K562 (cell line): ENCODE measurements around the gene TYW3. TPM values are rescaled to one million over a fixed set of nuclear protein-coding genes. Genes with fewer than 3 reads are reported as not detected.

Source experiments
- CXXC5 ChIP-seq: fragments of 250-450 bp; sonication (Bioruptor Pico); IDR thresholded peaks from 2 replicates; pipeline ENCODE4 v1.8.0; 2022; ENCODE audit warnings: inconsistent platforms, mild to moderate bottlenecking, moderate library complexity
- MTA2 ChIP-seq: fragments of 450-650 bp; IDR thresholded peaks from 2 replicates; pipeline ENCODE4 v1.6.1; 2016; ENCODE audit warnings: low read depth
- SP2 ChIP-seq: IDR thresholded peaks from 2 replicates; pipeline ENCODE4 v1.6.1; 2011; ENCODE audit warnings: mild to moderate bottlenecking, low read depth, low read length, moderate library complexity; ENCODE audit not compliant: poor library complexity, severe bottlenecking; ENCODE audit errors: extremely low read depth
- SPI1 ChIP-seq: IDR thresholded peaks from 2 replicates; pipeline ENCODE4 v1.6.1; 2011; ENCODE audit warnings: low read depth, low read length, control low read depth, borderline replicate concordance
- TCF3 ChIP-seq: sonication (generic); formaldehyde crosslinking; IDR thresholded peaks from 2 replicates; pipeline ENCODE4 v1.4.0; 2020; ENCODE audit warnings: mild to moderate bottlenecking, missing genetic modification reagents
- THRAP3 ChIP-seq: fragments of 450-650 bp; IDR thresholded peaks from 2 replicates; pipeline ENCODE4 v1.6.1; 2016; ENCODE audit warnings: mild to moderate bottlenecking, inconsistent platforms, borderline replicate concordance
- YY1 ChIP-seq, 3 experiments: IDR thresholded peaks; 2 replicates each; pipeline ENCODE4 v1.6.1; 2011; ENCODE audit warnings: low read length in 2 of 3, mild to moderate bottlenecking in 2 of 3, moderate library complexity in 2 of 3, borderline replicate concordance in 1 of 3, control low read depth in 1 of 3, low read depth in 1 of 3; ENCODE audit not compliant: insufficient read depth in 3 of 3, insufficient replicate concordance in 2 of 3, control insufficient read depth in 1 of 3, insufficient read length in 1 of 3; ENCODE audit errors: extremely low read depth in 1 of 3
- ZC3H8 ChIP-seq: fragments of 450-650 bp; IDR thresholded peaks from 2 replicates; pipeline ENCODE4 v1.6.1; 2017
- ZMIZ1 ChIP-seq, 2 experiments: fragments of 150-350 bp in 1 of 2; IDR thresholded peaks; 2 replicates each; pipeline ENCODE4 v1.6.1; 2012 to 2016; ENCODE audit warnings: low read depth in 2 of 2, low read length in 2 of 2, mild to moderate bottlenecking in 1 of 2, moderate library complexity in 1 of 2
- polyA plus RNA-seq, 8 experiments: library from polyadenylated mRNA; depleted of rRNA in 4 of 8; stranded (reverse) in 5 of 8; unstranded in 3 of 8; fragments of >200 nt; fragmentation: Nextera tagmentation in 2 of 8; fragmentation: Illumina TruSeq in 1 of 8; extraction: Ambion mirVana in 2 of 8; extraction: Trizol in 1 of 8; gene quantifications; 2 replicates each; pipeline versions ENCODE4 v1.2.1 to v1.2.3, GENCODE V29; 2011 to 2014; ENCODE audit warnings: inconsistent platforms in 1 of 8, missing spikeins in 1 of 8
- total RNA-seq, 7 experiments: library from RNA; depleted of rRNA in 6 of 7; stranded (reverse); fragments of >200 nt in 6 of 7; fragmentation: Illumina TruSeq in 2 of 7; extraction: Trizol in 2 of 7; gene quantifications; 2 replicates each; pipeline versions ENCODE4 v1.2.1 to v1.2.3, GENCODE V29; 2011 to 2021; ENCODE audit warnings: low replicate concordance in 1 of 7
- TF ChIP-seq, protein P1 (sequence below): fragments of 450-650 bp; IDR thresholded peaks from 2 replicates; pipeline ENCODE4 v1.6.1; 2016; ENCODE audit warnings: mild to moderate bottlenecking
- TF ChIP-seq, protein P2 (sequence below): fragments of 250-450 bp; sonication (Bioruptor Pico); IDR thresholded peaks from 2 replicates; pipeline ENCODE4 v1.8.0; 2022; ENCODE audit warnings: inconsistent platforms, mild to moderate bottlenecking, moderate library complexity, borderline replicate concordance

Gene TYW3
- total and polyA plus RNA-seq, 9 of the 15 experiments (the other 6 are each of a cell fraction or from before 2014, with no cell fraction given): 22.0 to 54.0 (median 41.1) TPM

DNA sequence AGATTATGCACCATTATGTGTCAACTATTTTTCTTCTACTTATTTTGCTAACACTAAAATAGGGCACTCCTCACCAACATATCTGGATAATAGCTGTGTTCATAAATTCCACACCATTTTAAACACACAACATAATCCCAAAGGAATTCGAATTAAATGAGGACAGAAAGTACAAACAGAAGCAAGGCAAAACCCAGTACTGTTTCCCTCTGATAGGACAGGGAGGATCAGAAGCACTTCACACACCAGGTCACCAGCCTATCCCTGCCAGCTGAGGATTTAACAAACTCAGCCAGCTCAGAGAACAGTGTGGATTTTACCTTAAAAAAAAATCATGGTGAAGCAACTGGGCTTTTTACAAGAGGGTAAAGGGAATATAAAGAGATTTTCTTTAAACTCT is 20.1 kb upstream of the TYW3 start (continued):
- TF ChIP-seq, protein P1, sequence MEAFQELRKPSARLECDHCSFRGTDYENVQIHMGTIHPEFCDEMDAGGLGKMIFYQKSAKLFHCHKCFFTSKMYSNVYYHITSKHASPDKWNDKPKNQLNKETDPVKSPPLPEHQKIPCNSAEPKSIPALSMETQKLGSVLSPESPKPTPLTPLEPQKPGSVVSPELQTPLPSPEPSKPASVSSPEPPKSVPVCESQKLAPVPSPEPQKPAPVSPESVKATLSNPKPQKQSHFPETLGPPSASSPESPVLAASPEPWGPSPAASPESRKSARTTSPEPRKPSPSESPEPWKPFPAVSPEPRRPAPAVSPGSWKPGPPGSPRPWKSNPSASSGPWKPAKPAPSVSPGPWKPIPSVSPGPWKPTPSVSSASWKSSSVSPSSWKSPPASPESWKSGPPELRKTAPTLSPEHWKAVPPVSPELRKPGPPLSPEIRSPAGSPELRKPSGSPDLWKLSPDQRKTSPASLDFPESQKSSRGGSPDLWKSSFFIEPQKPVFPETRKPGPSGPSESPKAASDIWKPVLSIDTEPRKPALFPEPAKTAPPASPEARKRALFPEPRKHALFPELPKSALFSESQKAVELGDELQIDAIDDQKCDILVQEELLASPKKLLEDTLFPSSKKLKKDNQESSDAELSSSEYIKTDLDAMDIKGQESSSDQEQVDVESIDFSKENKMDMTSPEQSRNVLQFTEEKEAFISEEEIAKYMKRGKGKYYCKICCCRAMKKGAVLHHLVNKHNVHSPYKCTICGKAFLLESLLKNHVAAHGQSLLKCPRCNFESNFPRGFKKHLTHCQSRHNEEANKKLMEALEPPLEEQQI: no peak
- TF ChIP-seq MTA2: no peak
- no peak for TF ChIP-seq YY1 (IDR thresholded peaks at IDR 0.05; ENCODE audit: borderline replicate concordance in 1 of 3, control insufficient read depth in 1 of 3, extremely low read depth in 1 of 3, insufficient read depth in 3 of 3, insufficient read length in 1 of 3, insufficient replicate concordance in 2 of 3, low read depth in 1 of 3, low read length in 2 of 3)
- no peak for TF ChIP-seq TCF3 (CRISPR knock-in tag)
- TF ChIP-seq ZMIZ1 (IDR thresholded peaks at IDR 0.05; ENCODE audit: low read depth in 2 of 2, low read length in 2 of 2): no peak
- TF ChIP-seq, protein P2, sequence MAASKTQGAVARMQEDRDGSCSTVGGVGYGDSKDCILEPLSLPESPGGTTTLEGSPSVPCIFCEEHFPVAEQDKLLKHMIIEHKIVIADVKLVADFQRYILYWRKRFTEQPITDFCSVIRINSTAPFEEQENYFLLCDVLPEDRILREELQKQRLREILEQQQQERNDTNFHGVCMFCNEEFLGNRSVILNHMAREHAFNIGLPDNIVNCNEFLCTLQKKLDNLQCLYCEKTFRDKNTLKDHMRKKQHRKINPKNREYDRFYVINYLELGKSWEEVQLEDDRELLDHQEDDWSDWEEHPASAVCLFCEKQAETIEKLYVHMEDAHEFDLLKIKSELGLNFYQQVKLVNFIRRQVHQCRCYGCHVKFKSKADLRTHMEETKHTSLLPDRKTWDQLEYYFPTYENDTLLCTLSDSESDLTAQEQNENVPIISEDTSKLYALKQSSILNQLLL (CRISPR knock-in tag): no peak
- TF ChIP-seq SP2: no peak
- no peak for TF ChIP-seq ZC3H8
- TF ChIP-seq SPI1: no peak
- TF ChIP-seq THRAP3: no peak
- TF ChIP-seq CXXC5 (CRISPR knock-in tag): no peak
